Measurements from ENCODE around the gene BCR. TPM values are rescaled to one million over a fixed set of nuclear protein-coding genes. Genes with fewer than 3 reads are reported as not detected.

The BCR gene
- total RNA-seq, 4 donors from 2014 or later: 19.2 to 63.5 (median 24.8) TPM

GRCh38 chr22:23210428-23211170 lies 30.3 kb downstream of the BCR start:
- no peak for TF ChIP-seq CTCF (IDR thresholded peaks at IDR 0.05; ENCODE audit: low read depth)

DNA sequence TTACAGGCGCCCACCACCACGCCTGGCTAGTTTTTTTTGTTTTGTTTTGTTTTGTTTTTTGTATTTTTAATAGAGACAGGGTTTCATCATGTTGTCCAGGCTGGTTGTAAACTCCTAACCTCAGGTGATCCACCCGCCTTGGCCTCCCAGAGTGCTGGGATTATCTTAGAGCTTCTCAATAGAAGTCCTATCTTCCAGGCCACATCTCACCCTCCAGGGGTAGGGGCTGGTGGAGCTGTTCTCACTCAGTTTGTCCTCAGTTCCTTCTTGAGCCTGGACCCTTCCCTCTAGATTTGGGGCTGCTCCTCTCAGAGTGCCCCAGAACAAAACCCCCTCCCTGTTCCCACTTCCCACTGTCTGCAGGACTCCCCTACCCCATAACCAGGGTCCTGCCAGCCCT lies 31.3 kb downstream of the BCR start:
- no peak for TF ChIP-seq CTCF (IDR thresholded peaks at IDR 0.05; ENCODE audit: low read depth)

DNA sequence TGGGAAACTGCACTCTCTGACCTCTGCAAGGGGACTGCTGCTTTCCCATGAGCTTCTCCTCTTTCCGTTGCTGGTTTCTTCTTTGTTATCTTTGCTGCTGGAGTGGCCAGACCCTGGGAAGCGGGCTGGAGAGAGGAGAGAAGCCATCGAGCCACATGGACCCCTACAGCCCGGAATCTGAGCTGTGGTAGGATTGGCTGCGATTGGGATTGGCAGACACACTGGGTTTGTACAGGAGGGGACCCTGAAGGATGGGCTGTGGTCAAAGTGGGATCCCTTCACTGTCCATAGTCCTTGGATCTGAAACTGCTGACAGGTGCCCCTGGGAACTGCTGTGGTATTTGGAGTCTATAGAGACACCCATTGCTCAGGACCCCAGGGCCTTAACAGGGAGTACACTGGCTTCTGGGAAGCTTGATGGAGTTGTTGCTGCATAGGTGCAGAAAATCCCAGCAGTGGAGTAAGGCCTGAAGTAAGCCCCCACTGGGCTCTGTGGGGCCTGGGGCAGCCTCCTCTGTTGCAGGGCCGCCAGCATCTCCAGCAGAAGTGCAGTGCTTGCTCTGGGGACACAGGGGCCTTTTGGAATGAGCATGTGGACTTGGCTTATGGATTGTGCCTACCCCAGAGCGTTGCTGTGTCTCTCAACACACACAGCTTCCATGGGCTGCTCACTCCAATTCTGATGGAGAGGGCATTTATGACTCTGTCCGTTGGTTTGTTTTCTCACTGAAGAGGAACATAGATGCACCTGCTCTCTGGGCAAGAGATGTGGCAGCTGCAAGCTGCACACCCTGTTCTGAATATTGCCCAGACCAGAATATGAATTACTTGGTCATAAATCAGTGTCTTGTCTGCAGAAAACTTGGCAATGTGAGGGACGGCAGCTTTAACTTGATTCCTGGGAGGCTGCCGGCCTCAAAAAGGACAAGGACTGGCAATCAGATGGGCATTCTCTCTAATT lies 32.0 kb downstream of the BCR start:
- TF ChIP-seq CTCF (IDR thresholded peaks at IDR 0.05; ENCODE audit: low read depth): no peak

- no peak for TF ChIP-seq CTCF (IDR thresholded peaks at IDR 0.05; ENCODE audit: low read depth)
These were observed 32.8 kb downstream of the BCR start for GRCh38 chr22:23213022-23213555.

GRCh38 chr22:23213581-23214334 lies 33.4 kb downstream of the BCR start:
- TF ChIP-seq CTCF (IDR thresholded peaks at IDR 0.05; ENCODE audit: low read depth): no peak

GRCh38 chr22:23214398-23214797 lies 34.1 kb downstream of the BCR start:
- no peak for TF ChIP-seq CTCF (IDR thresholded peaks at IDR 0.05; ENCODE audit: low read depth)

Measured in subcutaneous adipose tissue (tissue), 4 donors.